ENCODE results near the gene DLG5.

Gene DLG5

GRCh38 chr10:77841711-77842375 lies 84.7 kb downstream of the DLG5 start:
- DNase-seq = no peak

GRCh38 chr10:77840636-77841035 lies 85.9 kb downstream of the DLG5 start:
- no peak for DNase-seq

DNA sequence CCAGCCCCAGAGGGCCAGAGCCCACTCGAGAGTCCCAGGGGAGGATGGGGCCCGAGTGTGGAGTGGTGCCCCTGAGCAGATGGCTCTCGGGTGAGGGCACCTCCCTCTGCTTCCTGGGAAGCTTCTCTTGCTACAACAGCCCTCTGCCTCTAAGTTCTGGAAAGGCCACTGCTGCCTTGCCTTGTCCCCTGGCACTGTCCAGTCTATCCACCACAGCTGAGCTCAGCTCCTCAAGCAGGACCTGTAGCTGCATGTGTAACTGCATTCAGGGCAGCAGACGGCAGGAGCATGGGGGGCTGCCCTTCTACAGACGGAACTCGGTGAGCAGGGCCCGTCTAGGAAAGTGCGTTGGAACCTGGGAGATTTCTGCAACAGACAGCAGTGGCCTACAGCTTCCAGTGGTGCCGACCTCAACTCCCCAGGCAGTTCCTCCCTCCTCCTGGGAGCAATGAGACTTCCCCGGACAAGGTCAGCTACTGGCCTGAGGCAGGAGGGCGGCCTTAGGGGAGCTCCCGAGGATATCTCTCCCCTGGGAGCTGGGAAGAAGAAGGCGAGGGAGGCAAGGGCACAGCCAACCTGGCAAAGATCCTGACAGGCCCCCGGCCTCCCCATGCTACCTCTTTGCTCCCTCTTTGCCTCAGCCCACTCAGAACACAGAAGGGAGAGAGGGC lies 88.5 kb downstream of the DLG5 start:
- no peak for DNase-seq

- peak; percentile 73 for DNase-seq
Measured at GRCh38 chr10:77837248-77837924, 89.2 kb downstream of the DLG5 start.

GRCh38 chr10:77836299-77836820 lies 90.2 kb downstream of the DLG5 start:
- no peak for DNase-seq

DNA sequence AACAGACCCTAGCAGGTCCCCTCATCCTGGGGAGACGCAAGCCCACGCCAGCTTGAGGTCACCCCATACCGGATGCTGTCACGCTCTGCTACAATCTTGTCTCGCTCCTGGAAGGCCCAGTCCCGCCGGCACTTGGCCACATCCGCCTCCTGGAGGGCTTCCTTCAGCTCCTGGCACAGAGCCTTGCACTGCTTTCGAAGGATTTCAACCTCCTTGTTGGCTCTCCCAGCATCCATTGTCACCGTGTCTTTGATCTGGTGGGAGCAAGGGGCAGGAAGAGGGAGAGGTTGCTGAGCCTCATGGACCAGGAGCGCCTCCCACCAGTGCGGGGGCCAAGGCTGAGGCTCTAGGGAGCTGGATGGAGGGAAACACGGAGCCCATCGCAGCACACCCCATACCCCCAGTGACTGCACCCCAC lies 90.9 kb downstream of the DLG5 start:
- no peak for DNase-seq

DNA sequence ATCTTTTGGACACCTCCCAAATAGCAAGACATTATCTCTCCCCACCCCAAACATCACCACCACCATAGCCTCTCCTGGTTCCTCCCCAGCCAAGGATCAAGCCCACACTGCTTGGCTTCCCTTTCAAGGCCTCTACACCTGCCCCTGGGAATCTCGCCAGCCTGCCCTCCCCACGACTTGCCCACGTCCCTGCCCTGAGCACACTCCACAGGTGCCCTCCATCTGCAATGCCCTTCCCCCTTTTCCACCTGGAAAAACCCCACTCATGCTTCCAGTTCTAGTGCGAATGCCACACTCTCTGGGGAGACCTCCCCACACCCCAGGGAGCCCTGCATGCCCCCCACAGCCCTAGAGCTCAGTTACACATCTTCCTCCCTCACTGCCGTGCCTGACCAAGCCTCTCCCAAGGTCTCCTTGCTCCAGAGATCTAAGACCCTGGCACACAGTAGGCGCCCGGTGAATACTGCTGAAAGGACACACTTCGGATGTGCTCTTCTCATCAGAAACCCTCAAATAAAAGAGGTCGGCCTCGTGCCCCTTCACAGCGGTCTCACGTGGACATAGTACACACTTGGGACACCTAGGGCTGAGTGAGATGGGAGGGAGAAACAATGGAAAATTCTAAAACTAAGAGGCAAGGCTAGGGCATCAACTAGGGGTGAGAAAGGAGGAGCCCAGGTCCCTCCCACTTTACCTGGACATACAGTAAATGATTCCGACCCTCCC lies 91.4 kb downstream of the DLG5 start:
- DNase-seq = no peak

DNA sequence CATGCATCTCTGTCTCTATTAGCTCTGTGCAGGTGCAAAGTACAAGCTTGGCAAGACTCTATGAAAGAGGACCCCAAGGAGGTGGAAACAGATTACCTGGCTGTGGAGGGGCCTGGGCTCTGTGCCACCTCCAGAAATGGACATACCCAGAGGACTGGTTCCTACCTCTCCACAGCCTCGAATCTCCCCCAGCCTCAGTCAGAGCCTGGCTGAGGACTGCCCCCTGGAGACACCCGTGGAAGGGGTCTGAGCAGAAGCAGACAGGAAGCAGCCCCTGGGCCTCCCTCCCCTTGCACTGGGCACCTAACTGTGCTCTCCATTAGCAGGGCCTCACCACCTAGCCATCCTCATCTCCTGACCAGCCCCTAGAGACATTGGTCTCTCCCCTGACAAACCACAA lies 92.0 kb downstream of the DLG5 start:
- DNase-seq = no peak

DNA sequence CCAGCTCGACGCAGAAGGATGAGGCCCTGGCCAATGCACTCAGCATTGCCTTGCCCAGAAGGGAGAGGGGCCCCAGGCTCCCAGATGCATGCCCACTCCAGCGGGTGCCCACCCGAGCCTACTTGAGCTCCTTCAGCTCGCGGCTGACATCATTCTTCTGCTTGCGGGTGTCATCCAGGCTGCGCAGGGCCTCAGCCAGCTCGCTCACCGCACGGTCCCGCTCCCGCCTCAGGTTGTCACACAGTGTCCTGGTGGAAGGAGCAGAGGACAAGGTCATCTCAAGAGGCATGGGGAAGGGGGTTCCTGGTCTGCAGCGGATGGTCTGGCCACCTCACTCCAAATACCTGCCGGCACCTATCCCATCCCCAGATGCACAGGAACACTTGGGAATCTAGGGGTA lies 92.8 kb downstream of the DLG5 start:
- no peak for DNase-seq

DNA sequence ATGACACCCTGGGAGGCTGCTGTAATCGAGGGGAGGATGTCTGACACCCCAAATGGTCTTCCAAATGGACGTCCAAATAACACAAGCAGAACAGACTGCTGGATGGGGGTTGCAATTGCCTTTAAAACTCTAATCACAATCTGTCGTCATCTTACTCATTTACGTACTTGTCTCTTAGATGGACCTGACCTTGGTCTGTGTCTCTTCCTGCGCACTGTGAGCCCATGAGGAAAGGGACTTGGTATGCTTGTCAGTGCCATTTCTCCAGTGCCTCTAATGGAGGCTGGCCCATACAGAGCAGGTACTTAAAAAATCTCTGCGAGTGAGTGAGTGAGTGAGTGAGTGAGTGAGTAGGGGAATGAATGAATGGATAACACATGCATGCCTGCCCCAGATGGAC lies 93.3 kb downstream of the DLG5 start:
- no peak for DNase-seq

- DNase-seq = no peak
Measured at GRCh38 chr10:77832238-77832637, 94.3 kb downstream of the DLG5 start.

DNA sequence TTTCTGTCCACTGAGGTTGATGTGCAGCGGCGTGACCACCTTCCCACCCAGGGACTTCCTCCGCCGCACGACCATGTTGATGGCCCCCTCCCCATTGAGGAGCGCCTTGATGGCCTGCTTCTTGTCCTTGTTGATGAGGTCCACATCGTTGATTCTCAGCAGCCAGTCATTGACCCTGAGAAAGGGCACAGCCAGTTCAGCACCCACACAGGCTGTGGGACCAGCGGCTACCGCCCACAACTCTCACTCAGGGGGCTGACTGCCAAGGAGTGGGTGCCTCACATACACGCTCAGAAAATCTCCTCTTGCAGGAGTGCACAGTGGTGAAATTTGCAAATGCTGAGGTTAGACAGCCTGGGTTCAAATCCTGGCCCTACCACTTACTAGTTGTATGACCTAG lies 97.2 kb downstream of the DLG5 start:
- no peak for DNase-seq

- no peak for DNase-seq
Measured at GRCh38 chr10:77828377-77828776, 98.2 kb downstream of the DLG5 start.

DNA sequence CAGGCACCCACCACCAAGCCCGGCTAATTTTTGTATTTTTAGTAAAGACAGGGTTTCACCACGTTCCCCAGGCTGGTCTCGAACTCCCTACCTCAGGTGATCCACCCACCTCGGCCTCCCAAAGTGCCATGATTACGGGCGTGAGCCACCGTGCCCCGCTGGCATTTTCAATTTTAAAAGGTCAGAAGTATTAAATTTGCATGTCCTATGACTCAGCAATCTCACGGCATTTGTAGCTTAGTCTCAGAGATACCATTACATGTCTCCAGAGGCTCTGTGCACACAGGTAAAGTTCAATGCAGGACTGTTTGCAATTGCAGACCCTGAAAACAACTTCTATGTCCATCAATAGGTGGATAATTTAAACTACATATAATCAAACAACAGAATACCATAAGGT lies 99.2 kb downstream of the DLG5 start:
- peak; percentile 4 for DNase-seq

- no peak for DNase-seq
Measured at GRCh38 chr10:77825965-77826364, 100.6 kb downstream of the DLG5 start.

GRCh38 chr10:77824908-77825307 lies 101.6 kb downstream of the DLG5 start:
- no peak for DNase-seq

- DNase-seq = no peak
Measured at GRCh38 chr10:77823811-77824542, 102.6 kb downstream of the DLG5 start.

- no peak for DNase-seq
Measured at GRCh38 chr10:77821551-77821950, 105.0 kb downstream of the DLG5 start.

- no peak for DNase-seq
Measured at GRCh38 chr10:77821036-77821435, 105.5 kb downstream of the DLG5 start.

GRCh38 chr10:77820349-77820748 lies 106.2 kb downstream of the DLG5 start:
- DNase-seq = no peak

DNA sequence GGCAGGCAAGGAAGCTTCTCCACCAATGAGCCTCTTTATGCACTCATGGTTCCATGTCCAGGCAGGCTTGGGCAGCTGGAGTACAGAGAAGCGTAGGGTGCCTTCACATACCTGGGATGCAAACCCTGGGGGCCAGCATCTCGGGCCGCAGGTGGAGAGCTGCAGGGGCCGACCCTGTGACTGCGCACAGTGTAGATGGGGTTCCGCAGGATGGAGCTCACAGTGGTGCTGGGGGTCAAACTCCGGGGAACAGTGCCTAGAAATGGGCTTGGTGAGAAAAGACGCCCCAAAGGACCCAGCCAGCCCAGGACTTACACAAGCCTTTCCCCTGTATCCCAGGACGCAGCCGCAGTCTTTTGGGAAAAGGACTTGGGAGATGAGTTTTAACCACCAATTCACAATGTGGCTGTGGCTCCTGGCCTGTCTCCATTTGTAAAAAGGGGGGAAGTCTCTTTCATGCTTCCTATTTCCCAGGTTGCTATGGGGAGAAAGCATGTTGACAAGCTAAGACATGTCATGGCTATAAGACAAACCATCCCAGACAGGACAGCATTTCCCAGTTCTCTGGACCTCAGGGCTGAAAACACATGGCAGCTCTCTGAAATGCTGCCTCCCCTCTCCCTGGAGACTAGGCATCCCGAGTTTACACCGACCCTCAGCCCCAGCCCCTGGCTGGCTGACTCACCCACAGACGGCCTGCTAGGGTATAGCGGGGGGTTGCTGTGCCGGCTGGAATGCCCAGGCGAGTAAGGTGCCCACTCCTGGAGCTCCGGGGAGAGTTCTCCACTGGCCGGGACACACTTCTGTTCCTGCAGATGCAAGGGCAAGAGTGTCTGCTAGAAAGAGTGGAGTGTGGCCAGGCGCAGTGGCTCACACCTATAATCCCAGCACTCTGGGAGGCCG lies 107.1 kb downstream of the DLG5 start:
- DNase-seq = no peak

DNA sequence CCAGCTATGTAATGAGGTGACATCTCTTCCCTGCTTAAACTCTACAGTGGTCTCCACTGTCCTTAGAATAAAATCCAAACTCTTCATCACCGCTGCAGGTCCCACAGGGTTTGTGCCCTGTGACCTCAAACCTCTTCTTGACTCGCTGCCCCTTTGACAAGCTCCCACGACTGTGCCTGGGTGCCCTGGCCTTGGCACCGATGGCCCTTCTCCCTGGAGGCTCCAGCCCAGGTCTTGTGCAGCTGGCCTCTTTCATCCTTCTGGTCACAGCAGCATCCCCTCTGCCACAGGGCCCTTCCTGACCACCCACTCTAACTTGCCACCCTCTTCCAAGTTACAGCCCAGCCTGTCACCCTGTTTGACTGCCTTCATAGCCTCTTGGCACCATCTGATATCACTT lies 108.2 kb downstream of the DLG5 start:
- no peak for DNase-seq
